ENCODE results near the gene ANK2.

Gene ANK2

GRCh38 chr4:113209652-113210320 is 160.3 kb downstream of the ANK2 start:
- no peak for DNase-seq (ENCODE audit: low read depth)
- TF ChIP-seq, protein P1, sequence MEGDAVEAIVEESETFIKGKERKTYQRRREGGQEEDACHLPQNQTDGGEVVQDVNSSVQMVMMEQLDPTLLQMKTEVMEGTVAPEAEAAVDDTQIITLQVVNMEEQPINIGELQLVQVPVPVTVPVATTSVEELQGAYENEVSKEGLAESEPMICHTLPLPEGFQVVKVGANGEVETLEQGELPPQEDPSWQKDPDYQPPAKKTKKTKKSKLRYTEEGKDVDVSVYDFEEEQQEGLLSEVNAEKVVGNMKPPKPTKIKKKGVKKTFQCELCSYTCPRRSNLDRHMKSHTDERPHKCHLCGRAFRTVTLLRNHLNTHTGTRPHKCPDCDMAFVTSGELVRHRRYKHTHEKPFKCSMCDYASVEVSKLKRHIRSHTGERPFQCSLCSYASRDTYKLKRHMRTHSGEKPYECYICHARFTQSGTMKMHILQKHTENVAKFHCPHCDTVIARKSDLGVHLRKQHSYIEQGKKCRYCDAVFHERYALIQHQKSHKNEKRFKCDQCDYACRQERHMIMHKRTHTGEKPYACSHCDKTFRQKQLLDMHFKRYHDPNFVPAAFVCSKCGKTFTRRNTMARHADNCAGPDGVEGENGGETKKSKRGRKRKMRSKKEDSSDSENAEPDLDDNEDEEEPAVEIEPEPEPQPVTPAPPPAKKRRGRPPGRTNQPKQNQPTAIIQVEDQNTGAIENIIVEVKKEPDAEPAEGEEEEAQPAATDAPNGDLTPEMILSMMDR (conservative IDR thresholded peaks at IDR 0.05; ENCODE audit: low read length) = no peak
- no peak overlapping the region for H3K4me3 ChIP-seq (ENCODE audit: low read length)

GRCh38 chr4:113212613-113213012 is 163.2 kb downstream of the ANK2 start:
- no peak for DNase-seq (ENCODE audit: low read depth)
- TF ChIP-seq, protein P1 (conservative IDR thresholded peaks at IDR 0.05; ENCODE audit: low read length) = no peak
- no peak overlapping the region for H3K4me3 ChIP-seq (ENCODE audit: low read length)

- TF ChIP-seq, protein P1 (conservative IDR thresholded peaks at IDR 0.05; ENCODE audit: low read length) = no peak
- DNase-seq (ENCODE audit: low read depth) = peak; percentile 46
These were observed 172.5 kb downstream of the ANK2 start for GRCh38 chr4:113221990-113222389.

GRCh38 chr4:113222471-113222870 is 173.0 kb downstream of the ANK2 start:
- H3K4me3 ChIP-seq (ENCODE audit: low read length) = no peak overlapping the region
- peak; percentile 45 for DNase-seq (ENCODE audit: low read depth)
- TF ChIP-seq, protein P1 (conservative IDR thresholded peaks at IDR 0.05; ENCODE audit: low read length) = no peak; the same call in 1 of the 2 replicates

More at GRCh38 chr4:113221990-113222389, 172.5 kb downstream of the ANK2 start:
- H3K4me3 ChIP-seq (ENCODE audit: low read length) = no peak overlapping the region

GRCh38 chr4:113223001-113223400 is 173.5 kb downstream of the ANK2 start:
- TF ChIP-seq, protein P1 (conservative IDR thresholded peaks at IDR 0.05; ENCODE audit: low read length) = no peak
- peak; percentile 63 for DNase-seq (ENCODE audit: low read depth)
- no peak overlapping the region for H3K4me3 ChIP-seq (ENCODE audit: low read length)

GRCh38 chr4:113232194-113232593 is 182.7 kb downstream of the ANK2 start:
- H3K4me3 ChIP-seq (ENCODE audit: low read length) = no peak overlapping the region
- DNase-seq (ENCODE audit: low read depth) = peak; percentile 13
- TF ChIP-seq, protein P1 (conservative IDR thresholded peaks at IDR 0.05; ENCODE audit: low read length) = no peak

DNA sequence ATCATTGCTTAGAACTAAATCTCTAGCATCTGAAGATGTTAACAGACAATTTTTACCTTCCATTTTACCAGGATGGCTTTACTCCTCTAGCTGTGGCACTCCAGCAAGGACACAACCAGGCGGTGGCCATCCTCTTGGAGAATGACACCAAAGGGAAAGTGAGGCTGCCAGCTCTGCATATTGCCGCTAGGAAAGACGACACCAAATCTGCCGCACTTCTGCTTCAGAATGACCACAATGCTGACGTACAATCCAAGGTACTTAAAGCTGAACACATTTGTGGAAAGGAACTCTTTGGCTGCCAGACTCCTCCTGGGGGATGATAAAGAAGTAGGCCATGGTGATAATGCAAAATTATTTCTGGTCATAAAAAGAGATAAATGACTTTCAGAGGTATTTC is 187.5 kb downstream of the ANK2 start:
- TF ChIP-seq, protein P1 (conservative IDR thresholded peaks at IDR 0.05; ENCODE audit: low read length) = no peak
- H3K4me3 ChIP-seq (ENCODE audit: low read length) = no peak overlapping the region
- no peak for DNase-seq (ENCODE audit: low read depth)

All from AG10803 (cell line).